Fibroblast of skin of abdomen (primary cell): ENCODE data around the gene TUBA1A. TPM values are rescaled to one million over a fixed set of nuclear protein-coding genes. Genes with fewer than 3 reads are reported as not detected.
A peak's percentile ranks its signal among the peaks of the same experiment; 100 is the strongest.
"Not testable (repeated sequence)": the region's sequence is repeated elsewhere in the genome, so short reads cannot be mapped to it uniquely, and the experiment has no call there.

Experiments used
- DNase-seq: peaks from one replicate; pipeline ENCODE4 v3.0.0-alpha.2; 2013
- polyA plus RNA-seq, 2 experiments: library from polyadenylated mRNA; unstranded; fragments of 120-200 nt; gene quantifications; one replicate each; pipeline ENCODE4 v1.2.1, GENCODE V29; 2013; ENCODE audit not compliant: insufficient read length in 2 of 2

The TUBA1A gene
- 967 TPM for polyA plus RNA-seq (2013, experiment 1 of 2; ENCODE audit: insufficient read length)
- polyA plus RNA-seq (2013, experiment 2 of 2; ENCODE audit: insufficient read length), result 971 TPM

- peak; percentile 100 for DNase-seq
Measured at GRCh38 chr12:49188916-49189367, at the start of gene TUBA1A. TUBA1A (minus strand) TSS chr12:49189080; CDS start chr12:49188979, 101 bp downstream.

- no peak for DNase-seq
Measured at GRCh38 chr12:49236423-49236822, 47.5 kb upstream of the TUBA1A start.

- no peak for DNase-seq
Measured at GRCh38 chr12:49233842-49234526, 45.1 kb upstream of the TUBA1A start.

- peak; percentile 69 for DNase-seq
Measured at GRCh38 chr12:49232940-49233841, 44.3 kb upstream of the TUBA1A start.

GRCh38 chr12:49231878-49232655, 43.2 kb upstream of the TUBA1A start:
- DNase-seq, result no peak

- no peak for DNase-seq
Measured at GRCh38 chr12:49230805-49231194, 41.9 kb upstream of the TUBA1A start.

DNA sequence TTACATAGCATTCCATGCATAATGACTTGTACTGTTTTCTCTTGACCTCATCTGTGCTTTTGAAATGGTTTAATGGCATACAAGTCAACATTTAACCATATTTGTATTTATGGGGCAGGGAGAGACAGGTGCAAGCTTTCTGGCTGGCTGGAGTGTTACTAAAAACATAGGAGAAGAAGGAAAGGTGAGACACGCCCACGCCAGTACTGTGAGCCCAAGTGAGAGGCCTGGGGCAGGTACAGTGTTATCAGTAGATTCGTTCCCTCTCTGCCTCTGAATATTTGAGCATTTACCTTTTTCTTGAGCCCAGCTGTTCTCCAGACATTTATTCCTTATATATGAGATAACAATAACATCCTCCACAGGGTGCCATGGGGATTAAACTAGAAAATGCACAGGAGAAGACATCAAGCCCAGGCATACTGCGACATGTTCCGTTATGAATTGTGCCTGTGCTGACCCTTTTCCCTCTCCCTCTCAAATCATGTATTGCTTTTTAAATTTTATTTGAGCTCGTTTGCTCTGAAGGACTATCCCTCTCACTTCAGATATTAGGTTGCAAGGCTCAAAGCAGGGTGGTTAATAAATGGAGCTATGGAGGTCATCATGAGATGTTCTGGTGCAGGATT, 41.4 kb upstream of the TUBA1A start:
- no peak for DNase-seq

DNA sequence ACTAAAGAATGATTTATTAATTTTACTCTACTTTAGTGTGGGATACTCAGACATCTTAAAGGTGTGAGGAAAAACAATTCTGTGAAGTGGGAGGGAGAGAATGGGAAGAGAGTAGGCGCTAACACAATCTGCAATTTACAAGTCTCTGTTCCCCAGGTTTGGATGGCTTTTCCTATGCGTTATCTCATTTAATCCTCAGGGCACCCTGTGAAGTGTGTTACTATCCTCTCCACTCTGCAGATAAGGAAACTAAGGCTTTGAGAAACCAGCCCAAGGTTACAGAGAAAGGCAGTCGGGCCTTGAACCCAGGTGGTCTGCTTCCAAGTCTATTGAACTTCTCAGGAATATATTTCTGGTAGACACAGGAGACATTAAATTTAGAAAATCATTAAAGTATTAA, 39.8 kb upstream of the TUBA1A start:
- DNase-seq, result no peak

GRCh38 chr12:49227713-49228112, 38.8 kb upstream of the TUBA1A start:
- no peak for DNase-seq

DNA sequence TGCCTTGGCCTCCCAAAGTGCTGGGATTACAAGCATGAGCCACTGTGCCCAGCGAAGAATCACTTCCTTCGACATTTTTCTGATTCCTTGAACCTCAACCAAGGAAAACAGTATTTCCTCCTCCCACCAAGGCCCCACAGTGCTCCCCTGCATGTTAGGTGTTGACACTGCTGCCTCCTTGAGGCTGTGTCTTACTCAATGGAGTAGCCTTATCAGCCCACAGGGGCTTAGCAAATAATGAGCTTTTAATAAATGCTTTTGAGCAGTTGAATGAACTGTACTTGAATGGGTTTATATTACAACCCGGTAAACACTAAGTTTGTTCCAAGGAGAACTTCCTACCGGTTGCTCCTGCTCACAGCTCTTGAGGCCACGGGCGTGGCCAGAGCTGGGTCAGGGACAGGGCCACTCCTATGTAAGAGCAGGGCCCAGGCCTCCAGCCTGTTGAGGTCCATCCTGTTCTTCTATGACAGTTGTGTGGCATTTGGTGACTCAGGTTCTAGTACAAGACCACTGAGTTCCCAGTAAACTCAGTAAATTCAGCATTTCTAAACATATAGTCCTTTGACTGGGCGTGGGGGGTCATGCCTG, 36.8 kb upstream of the TUBA1A start:
- DNase-seq, result peak; percentile 52

DNA sequence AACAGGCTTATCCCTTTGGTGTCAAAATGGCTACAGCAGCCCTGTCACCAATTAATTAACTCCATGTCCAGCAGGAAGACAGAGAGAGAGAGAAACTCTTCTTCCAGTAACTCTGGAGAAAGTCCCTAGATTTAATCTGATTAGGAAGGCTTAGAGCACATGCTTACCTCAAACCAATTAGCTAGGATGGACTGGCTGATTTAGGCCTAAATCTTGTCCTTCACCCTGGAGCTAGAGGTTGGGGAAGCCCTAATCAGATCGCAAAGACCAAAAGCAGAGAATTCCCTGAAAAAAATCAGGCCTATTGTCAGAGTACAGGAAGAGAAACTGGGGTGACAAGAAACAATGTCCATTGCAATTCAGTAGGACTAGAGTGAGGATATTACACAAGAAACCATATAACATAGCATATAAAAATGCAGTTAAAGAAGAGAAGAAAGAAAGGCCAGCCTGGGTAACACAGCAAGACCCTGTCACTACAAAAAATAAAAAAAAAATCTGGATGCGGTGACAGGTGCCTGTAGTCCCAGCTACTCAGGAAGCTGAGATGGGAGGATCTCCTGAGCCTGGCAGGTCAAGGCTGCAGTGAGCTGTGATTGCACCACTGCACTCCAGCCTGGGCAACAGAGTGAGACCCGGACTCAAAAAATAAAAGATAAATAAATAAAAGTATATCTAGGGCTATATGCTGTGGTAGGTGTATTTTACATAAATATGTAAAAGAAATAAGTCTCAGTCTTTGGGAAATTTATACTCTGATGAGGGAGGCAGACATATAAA, 34.9 kb upstream of the TUBA1A start:
- DNase-seq, result no peak

GRCh38 chr12:49223122-49223521, 34.2 kb upstream of the TUBA1A start:
- DNase-seq, result no peak

DNA sequence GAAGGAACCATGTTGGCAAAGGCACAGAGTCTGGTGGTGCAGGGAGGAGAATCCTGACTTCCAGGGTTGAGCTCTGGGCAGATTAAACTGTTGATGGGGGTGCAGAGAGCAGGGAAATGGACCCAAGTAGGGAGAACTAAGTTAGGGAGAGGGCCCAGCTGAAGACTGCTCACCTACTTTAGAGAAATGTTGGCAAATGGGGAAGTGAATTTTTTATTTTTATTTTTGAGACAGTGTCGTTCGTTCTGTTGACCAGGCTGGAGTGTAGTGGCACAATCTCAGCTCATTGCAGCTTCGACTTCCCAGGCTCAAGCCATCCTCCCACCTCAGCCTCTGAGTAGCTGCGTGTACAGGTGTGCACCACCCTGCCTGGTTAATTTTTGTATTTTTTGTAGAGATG, 32.1 kb upstream of the TUBA1A start:
- DNase-seq, result no peak

GRCh38 chr12:49219417-49220026, 30.6 kb upstream of the TUBA1A start:
- no peak for DNase-seq

DNA sequence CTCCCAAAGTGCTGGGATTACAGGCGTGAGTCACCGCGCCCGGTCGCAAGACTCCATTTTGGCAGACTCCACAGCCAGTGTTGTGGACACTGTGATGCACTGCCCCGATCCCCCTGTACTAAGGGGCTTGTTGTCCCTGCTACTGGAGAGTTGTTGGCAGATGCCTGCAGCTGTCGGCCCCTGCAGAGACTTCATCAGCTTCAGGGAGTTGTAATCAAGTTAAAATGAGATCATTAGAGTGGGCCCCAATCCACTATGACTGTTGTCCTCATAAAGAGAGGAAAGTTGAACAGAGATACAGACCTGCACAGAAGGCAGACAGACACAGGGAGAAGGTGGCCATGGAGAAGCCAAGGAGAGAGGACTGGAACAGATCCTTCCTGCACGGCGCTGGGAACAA, 23.7 kb upstream of the TUBA1A start:
- DNase-seq, result no peak

GRCh38 chr12:49210703-49211102, 21.8 kb upstream of the TUBA1A start:
- not testable (repeated sequence) for DNase-seq

GRCh38 chr12:49208676-49209075, 19.8 kb upstream of the TUBA1A start:
- no peak for DNase-seq

GRCh38 chr12:49208146-49208545, 19.3 kb upstream of the TUBA1A start:
- DNase-seq, result no peak

GRCh38 chr12:49206389-49206788, 17.5 kb upstream of the TUBA1A start:
- DNase-seq, result no peak

DNA sequence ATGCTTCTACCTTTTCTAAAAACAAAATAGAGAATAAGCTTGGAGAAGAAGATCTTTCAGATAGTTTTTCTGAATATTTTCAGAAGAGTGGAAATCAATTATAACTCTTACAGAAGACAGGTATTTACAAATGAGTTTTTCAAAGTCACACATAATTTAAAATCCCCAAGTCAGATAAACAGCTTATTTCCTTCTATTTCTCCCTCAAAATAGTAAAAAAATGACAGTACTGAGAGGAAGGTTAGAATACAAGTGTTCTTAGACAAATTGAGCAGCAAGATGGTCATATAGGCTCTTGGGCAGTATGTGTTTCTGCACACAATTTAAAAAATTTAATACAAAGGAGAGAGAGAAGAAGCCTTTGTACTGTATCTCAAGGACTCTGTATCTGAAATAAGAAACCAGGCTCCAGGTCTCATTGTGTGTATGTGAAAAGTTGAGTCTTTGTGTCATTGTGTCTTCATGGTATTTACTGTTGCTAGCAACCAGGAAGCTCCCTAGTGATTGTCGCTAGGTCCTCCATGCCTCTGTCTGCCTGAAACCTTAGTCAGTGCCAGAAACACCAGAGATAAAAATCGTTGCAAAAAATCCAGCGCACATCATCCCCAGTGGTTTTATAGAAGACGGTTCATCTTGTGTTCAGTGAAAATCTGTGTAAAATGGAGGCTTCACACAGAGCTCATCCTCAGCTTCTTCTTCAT, 12.9 kb upstream of the TUBA1A start:
- peak; percentile 53 for DNase-seq
